HEK293 (cell line): Measurements from ENCODE around the gene TLNRD1.

Experiments used
- CTCF ChIA-PET: fragments of 350-600 bp; formaldehyde crosslinking; extraction: SDS; loops from one replicate; lab custom pipeline; 2021; ENCODE audit warnings: antibody characterized with exemption; lab: Yijun Ruan, JAX
- POLR2A ChIA-PET: fragments of 300-600 bp; formaldehyde crosslinking; extraction: SDS; loops from one replicate; lab custom pipeline; 2020; ENCODE audit warnings: antibody characterized with exemption, inconsistent platforms; lab: Yijun Ruan, JAX
- H3K27ac ChIP-seq: fragments of 200-500 bp; sonication (Bioruptor generic); 2 replicates; pipeline ENCODE4 v1.5.1; 2014; ENCODE audit warnings: low read depth, low read length, control low read depth, inconsistent platforms; ENCODE audit errors: extremely low read depth
- H3K36me3 ChIP-seq, 2 experiments: fragments of 200-500 bp in 1 of 2; sonication (Bioruptor generic) in 1 of 2; 1 replicate in 1 of 2; 2 replicates in 1 of 2; pipeline ENCODE4 v1.5.1; 2014 to 2017; ENCODE audit warnings: inconsistent platforms in 2 of 2, low read length in 2 of 2; ENCODE audit not compliant: control insufficient read depth in 2 of 2, insufficient read depth in 1 of 2
- H3K4me1 ChIP-seq: fragments of 200-500 bp; sonication (Bioruptor generic); 2 replicates; pipeline ENCODE4 v1.5.1; 2014; ENCODE audit warnings: mild to moderate bottlenecking, low read length, inconsistent platforms; ENCODE audit not compliant: control insufficient read depth, insufficient read depth
- H3K4me3 ChIP-seq: 2 replicates; pipeline ENCODE4 v1.5.1; 2011; ENCODE audit warnings: low read depth, mild to moderate bottlenecking, control low read depth, low read length, moderate library complexity
- H3K9me3 ChIP-seq: fragments of 200-500 bp; sonication (Bioruptor generic); 2 replicates; pipeline ENCODE4 v1.5.1; 2014; ENCODE audit warnings: low read depth, low read length, inconsistent platforms; ENCODE audit not compliant: control insufficient read depth, insufficient read depth
- HOXD13 ChIP-seq: sonication (generic); formaldehyde crosslinking; IDR thresholded peaks from 2 replicates; pipeline ENCODE4 v1.8.0; 2022; ENCODE audit warnings: missing genetic modification reagents, borderline replicate concordance
- SP3 ChIP-seq: fragments of 450-650 bp; formaldehyde crosslinking; IDR thresholded peaks from 2 replicates; pipeline ENCODE4 v1.5.1; 2016; ENCODE audit warnings: missing biosample characterization, missing genetic modification characterization
- TCF7L2 ChIP-seq: IDR thresholded peaks from 2 replicates; pipeline ENCODE4 v1.6.1; 2011; ENCODE audit warnings: low read depth, mild to moderate bottlenecking, inconsistent platforms, low read length, moderate library complexity, borderline replicate concordance
- YY1 ChIP-seq: fragments of 450-650 bp; formaldehyde crosslinking; IDR thresholded peaks from 2 replicates; pipeline ENCODE4 v1.5.1; 2018; ENCODE audit warnings: missing biosample characterization, missing genetic modification characterization
- ZBTB1 ChIP-seq: fragments of 450-650 bp; formaldehyde crosslinking; IDR thresholded peaks from 2 replicates; pipeline ENCODE4 v1.5.1; 2016; ENCODE audit warnings: missing biosample characterization, missing genetic modification characterization
- ZBTB17 ChIP-seq: fragments of 450-650 bp; formaldehyde crosslinking; IDR thresholded peaks from 2 replicates; pipeline ENCODE4 v1.5.1; 2016; ENCODE audit warnings: missing biosample characterization, missing genetic modification characterization
- ZBTB20 ChIP-seq: fragments of 450-650 bp; formaldehyde crosslinking; IDR thresholded peaks from 2 replicates; pipeline ENCODE4 v1.5.1; 2016; ENCODE audit warnings: missing biosample characterization, missing genetic modification characterization
- ZBTB44 ChIP-seq: fragments of 450-650 bp; IDR thresholded peaks from 2 replicates; pipeline ENCODE4 v1.5.1; 2018; ENCODE audit warnings: missing biosample characterization, mild to moderate bottlenecking, missing genetic modification characterization
- ZNF2 ChIP-seq: fragments of 450-650 bp; formaldehyde crosslinking; IDR thresholded peaks from 2 replicates; pipeline ENCODE4 v1.5.1; 2016; ENCODE audit warnings: missing biosample characterization, missing genetic modification characterization
- ZNF266 ChIP-seq: fragments of 450-650 bp; formaldehyde crosslinking; IDR thresholded peaks from 2 replicates; pipeline ENCODE4 v1.5.1; 2016; ENCODE audit warnings: missing biosample characterization, missing genetic modification characterization, low read depth
- ZNF341 ChIP-seq: fragments of 450-650 bp; formaldehyde crosslinking; IDR thresholded peaks from 2 replicates; pipeline ENCODE4; 2016; ENCODE audit warnings: low read depth, missing biosample characterization, missing genetic modification characterization
- ZNF354C ChIP-seq: fragments of 450-650 bp; formaldehyde crosslinking; IDR thresholded peaks from 2 replicates; pipeline ENCODE4 v1.5.1; 2016; ENCODE audit warnings: missing biosample characterization, missing genetic modification characterization, low read depth, borderline replicate concordance
- ZNF37A ChIP-seq: fragments of 450-650 bp; IDR thresholded peaks from 2 replicates; pipeline ENCODE4 v1.5.1; 2018; ENCODE audit warnings: missing biosample characterization, missing genetic modification characterization
- ZNF510 ChIP-seq: fragments of 450-650 bp; formaldehyde crosslinking; IDR thresholded peaks from 2 replicates; pipeline ENCODE4 v1.5.1; 2018; ENCODE audit warnings: mild to moderate bottlenecking, missing genetic modification characterization, missing biosample characterization; ENCODE audit not compliant: insufficient replicate concordance
- ZNF558 ChIP-seq: fragments of 450-650 bp; formaldehyde crosslinking; IDR thresholded peaks from 2 replicates; pipeline ENCODE4 v1.5.1; 2016; ENCODE audit warnings: missing biosample characterization, missing genetic modification characterization
- ZNF561 ChIP-seq: fragments of 450-650 bp; IDR thresholded peaks from 2 replicates; pipeline ENCODE4 v1.5.1; 2018; ENCODE audit warnings: missing biosample characterization, missing genetic modification characterization, borderline replicate concordance
- ZNF580 ChIP-seq: fragments of 450-650 bp; formaldehyde crosslinking; IDR thresholded peaks from 2 replicates; pipeline ENCODE4 v1.5.1; 2016; ENCODE audit warnings: missing biosample characterization, missing genetic modification characterization
- ZNF626 ChIP-seq: fragments of 450-650 bp; sonication (Bioruptor Pico); formaldehyde crosslinking; IDR thresholded peaks from 2 replicates; pipeline ENCODE4 v1.5.1; 2018; ENCODE audit warnings: missing biosample characterization, missing genetic modification characterization, inconsistent platforms
- ZNF645 ChIP-seq: fragments of 450-650 bp; formaldehyde crosslinking; IDR thresholded peaks from 2 replicates; pipeline ENCODE4; 2016; ENCODE audit warnings: missing biosample characterization, missing genetic modification characterization
- ZNF654 ChIP-seq: fragments of 450-650 bp; formaldehyde crosslinking; IDR thresholded peaks from 2 replicates; pipeline ENCODE4 v1.5.1; 2016; ENCODE audit warnings: low read depth, missing biosample characterization, missing genetic modification characterization
- ZNF692 ChIP-seq: fragments of 450-650 bp; formaldehyde crosslinking; IDR thresholded peaks from 2 replicates; pipeline ENCODE4 v1.5.1; 2016; ENCODE audit warnings: missing biosample characterization, missing genetic modification characterization
- ZNF704 ChIP-seq: fragments of 450-650 bp; formaldehyde crosslinking; IDR thresholded peaks from 2 replicates; pipeline ENCODE4 v1.5.1; 2016; ENCODE audit warnings: missing biosample characterization, missing genetic modification characterization
- ZSCAN18 ChIP-seq: fragments of 450-650 bp; formaldehyde crosslinking; IDR thresholded peaks from 2 replicates; pipeline ENCODE4 v1.5.1; 2016; ENCODE audit warnings: missing biosample characterization, missing genetic modification characterization

Gene TLNRD1

GRCh38 chr15:80992441-80992840 lies 8.3 kb upstream of the TLNRD1 start:
- no peak overlapping the region for H3K4me3 ChIP-seq
- no peak for TF ChIP-seq ZNF692
- no peak for TF ChIP-seq ZNF626 (tag by site-specific recombination)
- no peak for TF ChIP-seq ZNF2 (tag by site-specific recombination)
- TF ChIP-seq ZNF341 = no peak
- no peak for TF ChIP-seq ZSCAN18 (tag by site-specific recombination)
- H3K4me1 ChIP-seq = 0 out of 2 replicates have a peak, but pooled peaks cover 4% of the 10 kb centered on the region
- no peaks in the 10 kb centered on the region for H3K9me3 ChIP-seq
- POLR2A ChIA-PET = no interaction called here
- no peaks in the 10 kb centered on the region for H3K36me3 ChIP-seq
- CTCF ChIA-PET = interaction anchor here (0.7 to 6.3 kb wide), 3 partner anchors 15 to 274 kb away, joined by 3 to 46 read pairs (median 9); no protein-coding TSS in a partner anchor
- no peak overlapping the region for H3K27ac ChIP-seq

- POLR2A ChIA-PET = no interaction called here
- no peaks in the 10 kb centered on the region for H3K4me1 ChIP-seq
- no peak overlapping the region for H3K27ac ChIP-seq
- no peak overlapping the region for H3K4me3 ChIP-seq
- no peaks in the 10 kb centered on the region for H3K9me3 ChIP-seq
- no peaks in the 10 kb centered on the region for H3K36me3 ChIP-seq
- no peak for TF ChIP-seq ZBTB44 (tag by site-specific recombination)
- no peak for TF ChIP-seq ZNF354C (tag by site-specific recombination)
- peak; percentile 49; the same call in 1 of the 2 replicates for TF ChIP-seq ZNF654 (tag by site-specific recombination)
- peak; percentile 97 for TF ChIP-seq ZNF2 (tag by site-specific recombination)
- peak; percentile 77 for TF ChIP-seq ZNF580
- CTCF ChIA-PET = interaction anchor here (0.6 to 1.8 kb wide), 2 partner anchors 19 to 270 kb away, joined by 4 to 6 read pairs; no protein-coding TSS in a partner anchor
These were observed 4.5 kb upstream of the TLNRD1 start for GRCh38 chr15:80996247-80996646.

- CTCF ChIA-PET = interaction anchor here (0.5 to 1.5 kb wide), 9 partner anchors 18 to 757 kb away, joined by 3 to 8 read pairs (median 3); no protein-coding TSS in a partner anchor
- no peak for TF ChIP-seq ZNF645
- no peak for TF ChIP-seq ZNF704 (tag by site-specific recombination)
- no peak for TF ChIP-seq ZNF561 (tag by site-specific recombination)
- no peak for TF ChIP-seq YY1 (tag by site-specific recombination)
- TF ChIP-seq SP3 (tag by site-specific recombination) = no peak
- TF ChIP-seq ZBTB1 (tag by site-specific recombination) = no peak
- no peak for TF ChIP-seq HOXD13 (CRISPR knock-in tag)
- TF ChIP-seq ZNF558 (tag by site-specific recombination) = no peak
- TF ChIP-seq ZBTB20 (tag by site-specific recombination) = no peak
- no peak for TF ChIP-seq ZNF510 (tag by site-specific recombination)
- TF ChIP-seq ZNF37A (tag by site-specific recombination) = no peak
- TF ChIP-seq ZNF266 (tag by site-specific recombination) = no peak
- TF ChIP-seq ZBTB17 = no peak
- TF ChIP-seq TCF7L2 = no peak
- TF ChIP-seq, all 188 proteins: peak for 0
- POLR2A ChIA-PET = no interaction called here
These were observed 3.0 kb upstream of the TLNRD1 start for GRCh38 chr15:80997692-80998091.

More at GRCh38 chr15:80997692-80998091, 3.0 kb upstream of the TLNRD1 start:
- Histone ChIP-seq H3K9me3 (no peaks in the 10 kb centered on the region), H3K4me3 (no peak overlapping the region), H3K27ac (no peak overlapping the region), H3K4me1 (peaks cover 3% of the 10 kb centered on the region; the same call in 1 of the 2 replicates), H3K36me3 (peaks cover 0 to 5% of the 10 kb centered on the region in 2 experiments; a peak in 1 of 3 replicates)
